Measurements from ENCODE around the gene ZNF426.
"Not testable (repeated sequence)": the region's sequence is repeated elsewhere in the genome, so short reads cannot be mapped to it uniquely, and the experiment has no call there.

The ZNF426 gene

DNA sequence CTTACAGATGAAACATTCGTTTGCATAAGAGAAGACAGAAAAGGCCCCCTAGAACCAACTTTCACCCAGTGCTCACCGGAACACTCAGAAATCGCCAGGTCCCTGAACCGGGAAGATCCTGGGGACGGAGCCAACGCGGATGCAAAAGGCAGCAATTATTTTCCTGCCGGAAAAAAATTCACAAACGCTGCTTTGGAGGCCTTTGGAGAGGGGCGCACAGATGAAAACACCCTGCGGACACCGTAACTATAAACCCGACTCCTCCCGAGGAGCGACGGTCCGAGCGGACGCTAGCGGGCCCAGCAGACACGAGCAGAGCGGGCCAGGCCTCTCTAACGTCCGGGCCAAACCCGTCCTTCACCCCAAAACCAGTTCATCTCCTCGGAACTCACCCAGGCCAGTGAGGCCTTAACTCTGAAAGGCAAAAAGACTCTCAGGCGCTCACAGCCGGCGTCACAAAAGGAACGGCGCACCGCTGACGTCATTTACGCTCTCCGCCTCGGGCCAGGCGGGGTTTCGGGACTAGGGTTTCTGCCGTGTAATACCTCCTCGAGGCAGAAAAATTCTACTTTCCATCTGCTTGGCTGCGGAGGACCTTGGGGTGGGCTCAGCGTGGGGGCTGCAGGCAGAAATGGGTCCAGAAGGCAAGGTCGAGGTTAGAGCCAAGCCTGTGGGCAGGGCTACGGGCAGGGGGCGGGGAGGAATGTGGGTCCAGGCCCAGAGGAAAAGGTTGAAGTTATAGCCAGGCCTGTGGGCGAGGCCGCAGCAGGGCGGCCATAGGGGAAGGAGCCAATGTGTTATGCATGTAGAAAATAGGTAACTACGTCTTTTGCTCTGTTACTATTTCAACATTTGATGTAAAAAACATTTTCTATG lies at the start of gene ZNF426:
TSS of gene ZNF426 (minus strand) at position 463 of the 876 bp plus-strand sequence. CDS start 2,413 bp downstream, outside the sequence.
- peak; percentile 30 for DNase-seq

DNA sequence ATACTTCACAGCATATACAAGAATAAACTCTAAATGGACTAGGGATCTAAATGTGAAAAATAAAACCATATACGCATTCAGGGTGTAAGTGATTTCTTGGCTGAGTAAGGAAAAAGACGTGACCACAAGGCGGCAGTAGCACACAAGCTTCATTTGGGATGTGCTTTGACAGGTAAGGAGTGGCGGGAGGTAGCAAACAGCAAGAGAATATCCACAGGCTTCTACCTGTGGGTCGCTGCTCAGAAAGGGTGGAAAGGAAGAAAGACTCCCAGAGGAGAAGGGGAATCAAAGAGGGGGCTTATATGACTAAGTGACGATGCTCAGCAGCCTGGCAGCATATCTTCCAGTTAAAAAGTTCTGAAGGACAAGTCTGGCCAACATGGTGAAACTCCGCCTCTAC lies 48.3 kb upstream of the ZNF426 start:
- DNase-seq: peak; percentile 58

DNA sequence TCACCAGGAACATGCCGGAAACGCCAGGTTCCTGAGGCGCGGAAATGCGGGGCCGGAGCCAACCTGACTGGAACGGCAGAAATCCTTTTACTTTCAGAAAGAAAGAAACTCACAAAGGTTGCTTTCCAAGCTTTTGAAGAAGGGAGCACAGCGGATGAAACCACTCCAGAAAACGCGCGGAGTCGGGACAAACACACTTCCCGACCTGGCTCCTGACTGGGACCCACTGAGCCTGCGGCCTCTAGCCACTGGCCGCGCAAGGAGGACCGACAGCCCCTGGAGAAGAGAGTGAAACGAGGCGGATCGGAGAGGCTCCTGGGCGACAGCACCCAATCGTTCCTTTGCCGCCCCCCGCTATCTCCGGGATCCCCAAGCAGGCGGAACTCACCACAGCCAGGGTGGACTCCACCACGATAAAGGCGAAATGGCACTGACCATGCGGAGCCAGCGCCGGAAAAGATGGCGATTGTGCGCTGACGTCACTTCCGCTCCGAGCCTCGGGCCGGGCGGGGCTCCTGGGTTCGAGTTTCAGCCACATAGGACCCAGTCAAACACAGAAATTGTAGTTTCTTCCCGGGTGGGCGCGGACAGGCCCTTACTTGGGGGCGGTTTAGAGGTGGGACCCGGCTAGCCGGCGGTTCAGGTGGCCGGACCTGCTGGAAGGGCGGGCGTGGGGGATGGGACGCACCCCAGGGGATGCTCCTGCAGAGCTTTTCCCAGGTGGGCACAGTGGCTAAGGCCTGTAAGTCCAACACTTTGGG lies 45.8 kb upstream of the ZNF426 start, which contains the start of gene ZNF121:
TSS of gene ZNF121 (minus strand) at position 432 of the 761 bp plus-strand sequence. CDS start 16,407 bp downstream, outside the sequence.
- DNase-seq: peak; percentile 44

DNA sequence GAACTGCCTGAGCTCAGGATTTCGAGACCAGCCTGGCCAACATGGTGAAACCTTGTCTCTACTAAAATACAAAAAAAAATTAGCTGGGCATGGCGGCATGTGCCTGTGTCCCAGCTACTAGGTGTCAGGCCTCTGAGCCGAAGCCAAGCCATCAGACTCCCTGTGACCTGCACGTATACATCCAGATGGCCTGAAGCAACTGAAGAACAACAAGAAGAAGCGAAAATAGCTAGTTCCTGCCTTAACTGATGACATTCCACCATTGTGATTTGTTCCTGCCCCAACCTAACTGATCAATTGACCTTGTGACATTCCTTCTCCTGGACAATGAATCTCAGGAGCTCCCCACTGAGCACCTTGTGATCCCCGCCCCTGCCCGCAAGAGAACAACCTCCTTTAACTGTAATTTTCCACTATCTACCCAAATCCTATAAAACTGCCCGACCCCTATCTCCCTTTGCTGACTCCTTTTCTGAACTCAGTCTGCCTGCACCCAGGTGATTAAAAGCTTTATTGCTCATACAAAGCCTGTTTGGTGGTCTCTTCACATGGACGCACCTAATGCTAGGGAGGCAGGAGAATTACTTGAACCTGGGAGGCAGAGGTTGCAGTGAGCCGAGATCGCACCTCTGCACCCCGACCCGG lies 43.8 kb upstream of the ZNF426 start:
- not testable (repeated sequence) for DNase-seq

DNA sequence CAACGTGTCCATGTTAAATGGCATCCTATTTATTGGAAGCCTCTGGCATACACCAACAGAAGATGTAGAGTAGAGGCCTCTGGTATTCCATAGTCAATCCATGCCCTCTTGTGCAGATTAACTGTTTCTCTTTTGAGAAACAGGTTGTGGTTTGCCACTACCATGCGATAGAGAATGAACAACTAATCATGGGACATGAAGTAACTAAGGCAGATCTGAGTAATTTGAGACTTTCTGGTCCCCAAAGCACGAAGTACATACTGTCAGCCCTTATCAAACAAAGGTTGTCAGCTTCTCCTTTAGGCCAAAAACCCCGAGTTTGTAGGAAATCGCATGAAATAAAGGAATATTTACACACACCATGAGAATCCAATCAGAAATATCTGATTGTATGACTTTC lies 42.3 kb upstream of the ZNF426 start:
- DNase-seq: no peak

DNA sequence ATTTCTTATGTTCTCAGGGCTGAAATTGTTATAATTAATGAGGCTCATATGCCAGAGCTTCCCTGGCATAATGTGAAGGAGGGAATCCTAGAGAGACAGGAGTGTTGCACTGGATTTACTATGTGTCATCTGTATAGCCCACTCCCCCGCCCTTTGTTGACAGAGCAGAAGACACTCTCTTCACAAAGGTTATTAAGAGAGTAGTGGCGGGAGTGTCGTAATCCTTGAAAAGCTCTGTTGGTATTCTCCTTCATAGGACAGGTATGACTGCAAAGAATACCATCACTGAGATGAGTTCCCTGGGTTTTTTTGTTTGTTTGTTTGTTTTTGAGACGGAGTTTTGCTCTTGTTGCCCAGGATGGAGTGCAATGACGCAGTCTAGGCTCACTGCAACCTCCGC lies 31.8 kb upstream of the ZNF426 start:
- DNase-seq: no peak

DNA sequence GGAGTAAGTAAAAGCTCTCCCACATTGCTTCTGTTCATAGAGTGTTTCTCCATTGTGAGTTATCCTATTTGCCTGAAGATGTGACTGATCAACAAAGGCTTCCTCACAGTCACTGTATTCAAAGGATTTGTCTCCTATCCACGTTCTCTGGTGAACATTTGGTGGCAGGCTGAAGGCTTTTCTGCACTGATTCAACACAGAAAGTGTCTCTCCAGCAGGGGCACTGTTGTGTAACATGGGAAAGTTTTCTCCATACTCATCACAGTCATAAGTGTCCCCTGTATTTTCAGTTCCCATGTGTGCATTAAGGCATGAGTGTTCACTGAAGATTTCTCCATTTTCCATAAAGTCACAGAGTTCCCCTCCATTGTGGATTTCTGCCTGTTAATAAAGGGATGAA lies 28.3 kb upstream of the ZNF426 start:
- no peak for DNase-seq

DNA sequence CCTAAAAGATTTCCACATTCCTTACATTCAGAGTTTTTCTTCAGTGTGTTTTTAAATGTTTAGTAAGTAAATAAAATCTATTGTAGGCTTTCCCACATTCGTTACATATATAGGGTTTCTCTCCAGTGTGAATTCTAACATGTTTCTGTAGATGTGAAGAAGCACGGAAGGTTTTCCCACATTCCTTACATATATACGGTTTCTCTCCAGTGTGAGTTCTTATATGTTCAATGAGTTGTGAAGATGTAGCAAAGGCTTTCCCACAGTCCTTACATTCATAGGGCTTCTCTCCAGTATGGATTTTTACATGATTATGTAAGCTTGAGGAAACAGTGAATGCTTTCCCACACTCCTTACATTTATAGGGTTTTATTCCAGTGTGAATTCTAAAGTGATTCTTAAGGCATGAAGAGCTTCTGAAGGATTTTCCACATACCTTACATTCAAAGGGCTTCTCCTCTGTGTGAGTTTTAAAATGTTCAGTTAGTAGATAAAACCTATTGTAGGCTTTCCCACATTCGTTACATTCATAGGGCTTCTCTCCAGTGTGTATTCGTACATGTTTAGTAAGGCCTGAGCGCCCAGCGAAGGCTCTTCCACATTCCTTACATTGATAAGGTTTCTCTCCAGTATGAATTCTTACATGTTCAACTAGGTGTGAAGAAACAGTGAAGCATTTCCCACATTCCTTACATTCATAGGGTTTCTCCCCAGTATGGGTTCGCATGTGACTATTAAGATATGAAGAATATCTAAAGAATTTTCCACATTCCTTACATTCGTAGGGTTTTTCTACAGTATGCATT lies 27.7 kb upstream of the ZNF426 start:
- DNase-seq: no peak

DNA sequence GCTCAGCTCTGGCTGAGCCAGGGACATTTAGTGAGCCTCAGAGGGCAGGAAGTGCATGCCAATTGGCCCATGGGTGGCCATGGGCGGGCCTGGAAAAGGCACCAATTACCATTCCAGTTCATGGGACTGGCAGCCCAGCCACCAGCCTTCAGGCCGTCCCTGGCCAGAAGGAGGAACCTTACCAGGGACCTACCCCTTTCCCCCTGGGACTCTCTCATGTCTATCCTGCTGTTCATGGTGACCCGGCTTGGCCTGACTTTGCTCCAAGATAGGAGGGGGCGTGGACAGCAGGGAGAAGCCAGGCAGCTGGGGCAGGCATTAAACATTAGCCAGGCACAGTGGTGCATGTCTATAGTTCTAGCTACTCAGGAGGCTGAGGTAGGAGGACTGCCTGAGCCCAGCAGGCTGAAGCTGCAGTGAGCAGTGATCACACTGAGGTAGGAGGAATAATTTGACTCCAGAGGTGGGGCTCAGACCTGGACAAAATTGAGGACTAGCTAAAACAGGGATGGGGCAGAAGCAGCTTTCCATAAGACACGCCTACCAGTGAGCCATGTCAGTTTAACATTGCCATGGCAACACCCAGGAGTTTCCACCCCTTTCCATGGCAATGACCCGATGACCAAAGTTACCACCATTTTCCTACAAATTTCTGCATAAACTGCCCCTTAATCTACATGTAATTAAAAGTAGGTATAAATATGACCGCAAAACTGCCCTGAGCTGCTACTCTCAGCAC lies 14.3 kb upstream of the ZNF426 start:
- DNase-seq: no peak

DNA sequence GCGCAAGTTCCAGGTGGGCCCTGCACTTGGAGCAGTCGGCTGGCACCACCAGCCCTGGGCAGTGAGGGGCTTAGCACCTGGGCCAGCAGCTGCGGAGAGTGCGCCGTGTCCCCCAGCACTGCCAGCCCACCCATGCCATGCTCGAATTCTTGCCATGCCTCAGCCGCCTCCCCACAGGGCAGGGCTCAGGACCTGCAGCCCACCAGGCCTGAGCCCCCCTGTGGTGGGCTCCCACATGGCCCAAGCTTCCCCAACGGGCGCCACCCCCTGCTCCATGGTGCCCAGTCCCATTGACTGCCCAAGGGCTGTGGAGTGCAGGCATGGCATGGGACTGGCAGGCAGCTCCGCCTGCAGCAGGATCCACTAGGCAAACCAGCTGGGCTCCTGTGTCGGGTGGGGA lies 9.4 kb upstream of the ZNF426 start:
- no peak for DNase-seq

DNA sequence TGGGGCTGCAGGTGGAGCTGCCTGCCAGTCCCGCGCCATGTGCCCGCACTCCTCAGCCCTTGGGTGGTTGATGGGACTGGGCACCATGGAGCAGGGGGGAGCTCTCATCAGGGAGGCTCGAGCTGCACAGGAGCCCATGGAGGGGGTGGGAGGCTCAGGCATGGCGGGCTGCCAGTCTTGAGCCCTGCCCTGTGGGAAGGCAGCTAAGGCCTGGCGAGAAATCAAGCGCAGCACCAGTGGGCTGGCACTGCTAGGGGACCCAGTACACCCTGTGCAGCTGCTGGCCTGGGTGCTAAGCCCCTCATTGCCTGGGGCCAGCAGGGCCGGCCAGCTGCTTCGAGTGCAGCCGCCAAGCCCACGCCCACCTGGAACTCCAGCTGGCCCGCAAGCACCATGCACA lies 2.8 kb upstream of the ZNF426 start:
- not testable (repeated sequence) for DNase-seq

DNA sequence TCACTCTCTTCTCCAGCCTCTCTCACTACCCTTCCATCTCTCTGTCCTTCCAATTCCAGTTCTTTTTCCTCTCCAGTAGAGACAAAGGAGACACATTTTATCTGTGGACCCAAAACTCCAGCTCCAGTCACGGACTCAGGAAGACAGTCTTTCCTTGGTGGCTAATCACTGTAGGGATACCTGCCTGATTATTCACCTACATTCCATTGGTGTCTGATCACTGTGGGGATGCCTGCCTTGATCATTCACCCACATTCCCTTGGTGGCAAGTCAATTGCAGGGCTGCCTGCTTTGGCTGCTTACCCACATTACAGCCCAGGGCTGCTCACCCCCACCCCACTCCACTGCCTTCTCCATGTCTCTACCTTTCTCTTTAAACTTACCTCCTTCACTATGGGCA lies 1.5 kb upstream of the ZNF426 start:
- not testable (repeated sequence) for DNase-seq

DNA sequence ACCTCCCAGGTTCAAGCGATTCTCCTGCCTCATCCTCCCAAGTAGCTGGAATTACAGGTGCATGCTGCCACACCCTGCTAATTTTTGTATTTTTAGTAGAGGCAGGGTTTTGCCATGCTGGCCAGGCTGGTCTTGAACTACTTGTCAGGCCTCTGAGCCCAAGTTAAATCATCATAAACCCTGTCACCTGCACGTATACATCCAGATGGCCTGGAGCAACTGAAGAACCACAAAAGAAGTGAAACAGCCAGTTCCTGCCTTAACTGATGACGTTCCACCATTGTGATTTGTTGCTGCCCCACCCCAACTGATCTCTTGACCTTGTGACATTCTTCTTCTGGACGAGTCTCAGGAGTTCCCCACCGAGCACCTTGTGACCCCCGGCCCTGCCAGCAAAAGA lies 756 bp upstream of the ZNF426 start:
- DNase-seq: not testable (repeated sequence)

DNA sequence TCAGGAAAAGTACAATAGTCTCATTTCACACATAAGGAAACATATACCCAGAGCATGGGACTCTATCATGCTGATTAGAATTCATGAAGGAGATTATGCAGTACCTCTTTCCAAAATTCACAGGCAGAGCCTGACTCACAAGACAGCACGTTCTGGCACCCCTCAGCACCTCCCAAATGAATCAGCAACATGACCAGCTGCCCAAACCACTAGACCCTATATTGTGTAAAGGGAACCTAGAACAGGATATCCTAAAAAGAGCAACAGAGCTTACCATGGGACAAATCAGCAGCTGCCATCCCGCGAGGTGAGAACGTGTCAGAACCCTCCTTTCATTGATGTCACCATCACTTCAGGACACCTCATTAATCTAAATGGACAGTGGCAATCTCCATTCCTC lies 2.5 kb downstream of the ZNF426 start:
- no peak for DNase-seq

DNA sequence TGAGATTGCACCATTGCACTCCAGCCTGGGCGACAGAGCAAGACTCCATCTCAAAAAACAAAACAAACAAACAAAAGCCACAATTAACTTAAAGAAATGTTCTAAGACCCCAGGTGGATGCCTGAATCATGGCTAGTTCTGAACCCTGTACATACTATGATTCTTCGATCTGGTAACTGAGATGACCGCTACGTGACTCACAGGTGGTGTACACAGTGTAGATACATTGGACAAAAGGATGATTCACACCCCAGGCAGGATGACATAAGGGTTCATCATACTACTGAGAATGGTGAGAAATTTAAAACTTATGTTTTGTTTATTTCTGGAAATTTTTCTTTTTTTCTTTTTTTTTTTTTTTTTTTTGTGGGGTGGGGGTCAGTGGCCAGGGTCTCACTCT lies 6.5 kb downstream of the ZNF426 start:
- no peak for DNase-seq

DNA sequence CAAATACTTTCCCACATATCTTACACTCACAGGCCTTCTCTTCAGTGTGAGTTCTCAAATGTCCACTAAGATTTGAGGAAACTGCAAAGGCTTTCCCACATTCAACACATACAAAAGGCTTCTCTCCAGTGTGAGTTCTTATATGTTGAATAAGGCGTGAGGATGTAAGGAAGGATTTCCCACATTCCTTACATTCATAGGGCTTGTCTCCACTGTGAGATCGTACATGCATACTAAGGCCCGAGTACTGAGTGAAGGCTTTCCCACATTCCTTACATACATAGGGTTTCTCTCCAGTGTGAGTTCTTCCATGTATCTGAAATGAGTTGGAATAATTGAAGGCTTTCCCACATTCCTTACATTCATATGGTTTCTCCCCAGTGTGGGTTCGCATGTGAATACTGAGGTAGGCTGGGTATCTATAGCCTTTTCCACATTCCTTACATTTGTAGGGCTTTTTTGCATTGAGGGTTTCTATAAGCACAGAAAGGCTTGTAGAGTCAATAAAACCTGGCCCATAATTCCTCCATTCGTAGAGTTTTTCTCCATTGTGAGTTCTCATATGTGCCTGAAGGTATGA lies 9.6 kb downstream of the ZNF426 start:
- DNase-seq: no peak

DNA sequence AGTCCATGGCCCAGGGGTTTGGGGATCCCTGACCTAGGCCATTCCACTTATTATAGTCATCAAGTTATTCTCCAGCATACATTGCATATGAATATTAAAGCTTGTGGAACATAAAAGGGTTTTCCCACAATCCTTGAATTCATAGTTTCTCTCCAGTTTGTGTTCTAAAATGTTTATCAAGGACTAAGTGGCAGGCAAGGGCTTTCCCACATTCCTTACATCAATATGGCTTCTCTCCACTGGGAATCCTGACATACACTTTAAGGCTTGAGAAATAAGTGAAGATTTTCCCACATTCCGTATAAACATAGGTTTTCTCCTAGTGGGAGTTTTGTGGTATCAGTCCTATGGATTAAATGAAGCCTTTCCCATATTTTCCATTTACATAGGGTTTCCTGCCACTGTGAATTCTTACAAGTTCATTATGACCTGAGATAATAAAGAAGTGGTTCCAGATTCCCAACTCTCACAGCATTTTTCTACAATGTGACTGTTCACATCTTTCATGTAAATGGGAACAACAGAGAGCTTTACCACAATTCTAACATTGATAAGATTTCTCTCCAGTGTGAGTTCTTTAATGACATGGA lies 14.5 kb downstream of the ZNF426 start:
- DNase-seq: no peak

DNA sequence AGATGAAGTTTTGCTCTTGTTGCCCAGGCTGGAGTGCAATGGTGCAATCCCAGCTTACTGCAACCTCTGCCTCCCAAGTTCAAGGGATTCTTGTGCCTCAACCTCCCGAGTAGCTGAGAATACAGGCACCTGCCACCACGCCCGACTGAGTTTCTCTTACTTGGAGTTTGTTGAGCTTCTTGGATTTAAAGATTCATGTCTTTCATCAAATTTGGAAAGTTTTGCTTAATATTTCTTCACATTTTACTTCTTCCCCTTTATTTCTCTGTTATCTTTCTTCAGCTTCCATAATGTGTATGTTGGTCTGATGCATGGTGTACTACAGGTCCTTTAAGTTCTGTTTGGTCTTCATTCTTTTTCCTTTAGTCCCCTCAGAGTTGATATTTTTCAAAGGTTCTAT lies 31.2 kb downstream of the ZNF426 start:
- DNase-seq: no peak

DNA sequence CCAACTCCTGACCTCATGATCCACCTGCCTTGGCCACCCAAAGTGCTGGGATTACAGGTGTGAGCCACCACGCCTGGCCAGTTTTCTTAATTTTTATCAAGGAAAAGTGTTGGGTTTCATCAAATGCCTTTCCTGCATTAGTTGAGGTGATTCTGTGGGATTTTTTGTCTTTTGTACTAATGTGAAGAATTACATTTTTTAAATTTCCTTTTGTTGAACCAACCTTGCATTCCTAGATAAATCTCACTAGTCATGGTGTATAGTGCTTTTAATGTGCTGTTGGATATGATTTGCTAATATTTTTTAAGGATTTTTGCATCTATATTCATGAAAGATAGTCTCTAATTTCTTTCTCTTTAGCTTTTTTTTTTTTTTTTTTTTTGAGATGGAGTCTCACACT lies 37.6 kb downstream of the ZNF426 start:
- DNase-seq: no peak

DNA sequence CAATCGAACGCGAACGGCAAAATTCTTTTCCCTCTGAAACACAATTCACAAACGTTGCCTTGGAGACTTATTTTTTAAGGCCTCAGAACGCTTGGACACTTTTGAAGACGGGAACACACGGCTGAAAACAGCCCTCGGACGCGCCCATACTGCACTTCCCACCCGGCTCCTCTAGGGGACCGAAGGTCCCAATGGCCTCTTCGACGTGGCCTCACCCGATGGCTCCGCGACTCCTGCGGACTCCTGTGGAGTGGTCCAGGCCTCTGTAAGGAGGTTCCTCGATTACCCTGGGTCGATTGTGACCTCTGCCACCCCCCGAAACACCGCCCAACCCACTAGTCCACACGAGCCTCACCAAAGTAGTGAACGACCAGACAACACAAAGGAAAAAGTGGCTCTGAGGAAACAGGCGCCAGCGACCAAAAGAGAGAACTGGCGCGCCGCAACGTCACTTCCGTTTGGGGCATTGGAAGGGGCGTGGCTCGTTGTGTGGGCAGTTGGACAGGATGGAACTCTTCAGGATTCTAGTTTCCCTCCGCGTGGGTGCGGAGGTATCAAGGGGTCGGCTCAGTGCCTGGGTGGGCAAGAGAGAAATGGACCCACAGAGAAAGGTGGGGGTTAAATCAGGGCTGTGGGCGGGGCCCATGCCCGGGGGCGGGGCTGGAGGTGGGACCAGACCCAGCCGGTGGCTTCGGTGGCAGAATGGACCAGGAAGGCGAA lies 40.1 kb downstream of the ZNF426 start, which contains the start of gene ZNF560:
TSS of gene ZNF560 (minus strand) at position 434 of the 720 bp plus-strand sequence. CDS start 23,303 bp downstream, outside the sequence.
- no peak for DNase-seq
